Inflammatory macrophage (primary cell): ENCODE data around the gene SF3A2.
"Not testable (repeated sequence)": the region's sequence is repeated elsewhere in the genome, so short reads cannot be mapped to it uniquely, and the experiment has no call there.

Experiments
- DNase-seq, 2 donors: peaks; one replicate each; pipeline ENCODE4 v3.0.0-alpha.2; 2020 to 2022

Gene SF3A2

GRCh38 chr19:2275588-2276428, 39.2 kb downstream of the SF3A2 start:
- DNase-seq = no peak

GRCh38 chr19:2276429-2276986, 39.9 kb downstream of the SF3A2 start:
- DNase-seq = no peak

GRCh38 chr19:2277138-2277537, 40.5 kb downstream of the SF3A2 start:
- DNase-seq = no peak

- no peak for DNase-seq
Observed at GRCh38 chr19:2278459-2279158, 42.0 kb downstream of the SF3A2 start.

- no peak for DNase-seq
Observed at GRCh38 chr19:2280633-2281264, 44.1 kb downstream of the SF3A2 start.

GRCh38 chr19:2281265-2282061, 44.8 kb downstream of the SF3A2 start:
- not testable (repeated sequence) for DNase-seq

GRCh38 chr19:2282062-2282861, 45.6 kb downstream of the SF3A2 start, which contains the start of gene PEAK3:
TSS of gene PEAK3 (minus strand) at chr19:2282175. CDS start at chr19:2280931, 1,244 bp downstream.
- peak; percentile 78 to 80 for DNase-seq

- DNase-seq = no peak
Observed at GRCh38 chr19:2282862-2283237, 46.2 kb downstream of the SF3A2 start.

GRCh38 chr19:2283835-2284507, 47.3 kb downstream of the SF3A2 start:
- no peak for DNase-seq

- DNase-seq = no peak
Observed at GRCh38 chr19:2286402-2287140, 49.9 kb downstream of the SF3A2 start.

GRCh38 chr19:2287585-2288337, 51.1 kb downstream of the SF3A2 start:
- no peak for DNase-seq

- DNase-seq = no peak
Observed at GRCh38 chr19:2288338-2288817, 51.8 kb downstream of the SF3A2 start.

- DNase-seq = no peak
Observed at GRCh38 chr19:2288818-2289713, 52.4 kb downstream of the SF3A2 start.

- DNase-seq = peak; percentile 82 to 85
Observed at GRCh38 chr19:2289714-2290435, 53.3 kb downstream of the SF3A2 start.

GRCh38 chr19:2290441-2291184, 54.0 kb downstream of the SF3A2 start:
- peak in 1 of 2 donors; percentile 11 for DNase-seq

- no peak for DNase-seq
Observed at GRCh38 chr19:2291185-2291751, 54.6 kb downstream of the SF3A2 start.
